Astrocyte (in vitro differentiated cells and primary cell): ENCODE data around the gene SNAP23.

Experiments
- CTCF ChIP-seq: IDR thresholded peaks from 2 replicates; pipeline ENCODE4 v1.5.1; 2011; ENCODE audit warnings: low read depth, mild to moderate bottlenecking, inconsistent platforms, low read length, moderate library complexity; ENCODE audit not compliant: insufficient read depth
- EZH2 ChIP-seq: IDR thresholded peaks from 2 replicates; pipeline ENCODE4 v1.6.1; 2012; ENCODE audit warnings: mild to moderate bottlenecking, low read length, inconsistent platforms; ENCODE audit not compliant: insufficient read depth

GRCh38 chr15:42448281-42448680 lies 47.2 kb upstream of the SNAP23 start:
- no peak for TF ChIP-seq CTCF
- no peak for TF ChIP-seq EZH2
